Ammon's horn (tissue), 1 donor: ENCODE results near the gene CCDC187.

Source experiments
- DNase-seq: peaks from one replicate; pipeline ENCODE4 v3.0.0-alpha.2; 2016; ENCODE audit warnings: low spot score

The CCDC187 gene

GRCh38 chr9:136204838-136205706, 98.8 kb downstream of the CCDC187 start, which contains the start of gene LHX3:
Gene LHX3, minus strand, starts transcription at chr9:136205128. Its CDS starts 116 bp downstream, at chr9:136205012.
- no peak for DNase-seq

- DNase-seq: no peak
These were observed 99.6 kb downstream of the CCDC187 start for GRCh38 chr9:136204145-136204805.

- no peak for DNase-seq
These were observed 100.3 kb downstream of the CCDC187 start for GRCh38 chr9:136203408-136204144.

GRCh38 chr9:136202454-136203407, 101.2 kb downstream of the CCDC187 start:
- DNase-seq: no peak

- no peak for DNase-seq
These were observed 102.1 kb downstream of the CCDC187 start for GRCh38 chr9:136201609-136202453.

GRCh38 chr9:136201174-136201573, 102.7 kb downstream of the CCDC187 start:
- DNase-seq: no peak

GRCh38 chr9:136200424-136200823, 103.5 kb downstream of the CCDC187 start:
- DNase-seq: no peak
